ENCODE data around the gene GPR32.

- TF ChIP-seq SMAD4 (CRISPR knock-in tag; IDR thresholded peaks at IDR 0.05) (no peak), IRF1 (CRISPR knock-in tag; IDR thresholded peaks at IDR 0.05) (no peak), ATF2 (CRISPR knock-in tag; IDR thresholded peaks at IDR 0.05; ENCODE audit: borderline replicate concordance, low read depth) (no peak), USF1 (CRISPR knock-in tag; IDR thresholded peaks at IDR 0.05) (no peak)
Measured at GRCh38 chr19:50784710-50785109, 14.4 kb downstream of the GPR32 start.
